HG03457 (cell line): ENCODE results near the gene LIN7C.
"Not testable (repeated sequence)": the region's sequence is repeated elsewhere in the genome, so short reads cannot be mapped to it uniquely, and the experiment has no call there.

Experiments used
- ATAC-seq: cut with Tn5 transposase; IDR thresholded peaks from one replicate; pipeline ENCODE4 v1.9.1; 2021; ENCODE audit warnings: moderate number of reproducible peaks; ENCODE audit not compliant: unreplicated experiment

LIN7C gene

GRCh38 chr11:27448184-27448540, 58.4 kb downstream of the LIN7C start:
- not testable (repeated sequence) for ATAC-seq

GRCh38 chr11:27447288-27448183, 59.0 kb downstream of the LIN7C start:
- no peak for ATAC-seq

- no peak for ATAC-seq
Observed at GRCh38 chr11:27445625-27446024, 60.9 kb downstream of the LIN7C start.

GRCh38 chr11:27444801-27445215, 61.8 kb downstream of the LIN7C start:
- no peak for ATAC-seq
